GM19023 (cell line): ENCODE measurements around the gene MTOR.
A peak's percentile ranks its signal among the peaks of the same experiment; 100 is the strongest.
"Not testable (repeated sequence)": the region's sequence is repeated elsewhere in the genome, so short reads cannot be mapped to it uniquely, and the experiment has no call there.

Source experiments
- ATAC-seq: cut with Tn5 transposase; IDR thresholded peaks from one replicate; pipeline ENCODE4 v1.9.1; 2021; ENCODE audit warnings: mild to moderate bottlenecking, moderate library complexity; ENCODE audit not compliant: unreplicated experiment

MTOR gene

DNA sequence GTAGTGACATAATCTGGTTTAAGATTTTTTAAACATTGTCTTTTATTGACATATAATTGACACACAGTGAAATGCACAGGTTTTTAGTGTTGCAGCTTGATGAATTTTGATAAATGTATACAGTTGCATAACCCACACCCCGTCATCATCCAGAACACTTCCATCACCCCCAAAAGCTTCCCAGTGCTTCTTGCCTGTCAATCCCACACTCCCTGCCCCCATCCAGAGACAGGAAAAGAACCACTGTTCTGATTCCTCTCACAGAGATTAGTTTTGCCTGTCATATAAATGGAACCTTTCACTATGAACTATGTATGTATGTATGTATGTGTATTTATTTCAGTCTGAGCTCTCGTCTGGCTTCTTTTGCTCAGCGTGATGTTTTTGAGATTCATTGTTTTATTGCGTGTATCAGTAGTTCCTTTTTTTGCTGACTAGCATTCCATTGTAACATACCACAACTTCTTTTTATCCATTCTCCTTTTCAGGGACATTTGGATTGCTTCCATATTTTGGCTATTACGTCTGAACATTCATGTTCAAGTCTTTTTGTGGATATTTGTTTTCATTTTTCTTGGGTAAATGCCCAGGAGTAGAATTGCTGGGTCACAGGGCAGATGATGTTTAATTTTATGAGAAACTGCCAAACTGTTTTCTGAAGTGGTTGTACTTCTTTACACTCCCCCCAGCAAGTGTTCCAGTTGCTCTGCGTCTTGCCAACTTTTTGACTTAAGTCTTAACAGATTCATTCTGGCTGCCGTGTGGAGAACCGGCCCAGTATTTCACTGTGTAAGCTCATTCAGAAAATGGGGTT, 19.4 kb upstream of the MTOR start:
- ATAC-seq, result no peak

- ATAC-seq, result no peak
Measured at GRCh38 chr1:11280719-11281376, 18.5 kb upstream of the MTOR start.

GRCh38 chr1:11279630-11280029, 17.3 kb upstream of the MTOR start:
- ATAC-seq, result no peak

DNA sequence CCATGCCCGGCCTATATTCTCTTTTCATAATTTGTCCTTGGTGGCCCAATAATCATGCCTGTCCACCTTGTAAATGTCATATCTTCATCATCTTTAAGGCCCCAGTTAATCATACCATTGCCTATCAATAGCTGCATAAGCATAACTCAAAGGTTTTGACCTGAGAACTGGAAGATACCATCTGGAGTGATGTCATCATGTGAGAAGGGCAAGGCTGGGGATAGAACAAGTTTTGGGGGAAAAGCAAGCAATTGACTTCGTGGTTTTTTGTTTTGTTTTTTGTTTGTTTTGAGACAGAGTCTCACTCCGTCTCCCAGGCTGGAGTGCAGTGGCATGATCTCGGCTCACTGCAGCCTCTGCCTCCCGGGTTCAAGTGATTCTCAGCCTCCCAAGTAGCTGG, 16.8 kb upstream of the MTOR start:
- no peak for ATAC-seq

DNA sequence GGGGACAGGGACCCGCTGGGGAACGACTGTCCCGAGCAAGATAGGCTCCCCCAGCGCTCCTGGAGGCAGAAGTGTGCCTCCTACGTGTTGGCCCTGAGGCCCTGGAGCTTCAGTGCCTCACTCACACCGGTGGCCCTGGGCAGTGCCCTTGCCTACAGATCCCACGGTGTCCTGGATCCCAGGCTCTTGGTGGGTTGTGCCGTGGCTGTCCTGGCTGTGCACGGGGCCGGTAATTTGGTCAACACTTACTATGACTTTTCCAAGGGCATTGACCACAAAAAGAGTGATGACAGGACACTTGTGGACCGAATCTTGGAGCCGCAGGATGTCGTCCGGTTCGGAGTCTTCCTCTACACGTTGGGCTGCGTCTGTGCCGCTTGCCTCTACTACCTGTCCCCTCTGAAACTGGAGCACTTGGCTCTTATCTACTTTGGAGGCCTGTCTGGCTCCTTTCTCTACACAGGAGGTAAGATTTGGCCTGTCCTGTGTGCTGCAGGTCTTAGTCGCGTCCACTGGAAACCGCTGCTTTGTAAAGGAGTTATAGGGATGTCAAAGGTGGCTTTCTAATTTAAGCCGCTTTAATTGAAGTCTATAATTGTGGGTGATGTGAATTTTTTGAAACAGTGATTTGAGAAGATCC, 11.4 kb upstream of the MTOR start:
- no peak for ATAC-seq

DNA sequence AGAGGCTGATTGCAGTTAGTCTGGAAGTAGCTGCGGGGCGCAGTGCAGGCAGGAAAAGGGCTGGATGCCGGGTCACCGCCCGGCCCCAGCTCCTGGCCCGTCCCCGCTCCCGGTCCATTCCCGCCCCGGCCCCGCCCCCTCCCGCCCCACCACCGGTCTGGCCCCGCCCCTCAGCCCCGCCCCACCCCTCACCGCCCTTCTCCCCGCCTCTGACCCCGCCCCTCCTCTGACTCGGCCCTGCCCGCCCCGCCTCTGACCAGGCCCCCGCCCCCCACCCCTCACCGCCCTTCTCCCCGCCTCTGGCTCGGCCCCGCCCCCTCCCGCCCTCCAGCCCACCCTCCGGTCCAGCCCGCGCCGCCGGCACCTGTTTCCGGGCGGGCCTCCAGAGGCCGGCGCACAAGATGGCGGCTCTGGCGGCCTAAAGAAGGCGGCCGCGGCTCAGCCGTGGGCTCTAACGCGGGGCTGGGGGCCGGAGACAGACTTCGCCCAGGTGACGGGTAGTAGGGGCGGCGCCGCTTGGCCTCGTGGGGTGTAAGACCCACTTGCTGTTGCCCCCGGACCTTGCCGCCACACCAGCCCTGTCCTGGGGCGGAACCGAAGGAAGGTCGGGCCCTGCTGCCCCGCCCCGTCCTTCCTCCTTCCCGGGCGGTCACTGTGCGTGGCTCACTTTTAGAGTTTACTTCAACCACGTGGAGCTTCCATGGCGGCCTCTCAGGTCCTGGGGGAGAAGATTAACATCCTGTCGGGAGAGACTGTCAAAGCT, 10.7 kb upstream of the MTOR start, which contains the start of gene UBIAD1:
Gene UBIAD1, plus strand, starts transcription at position 367 of the 763 bp plus-strand sequence. Its CDS starts 334 bp downstream, at position 701.
- peak; percentile 87 for ATAC-seq

DNA sequence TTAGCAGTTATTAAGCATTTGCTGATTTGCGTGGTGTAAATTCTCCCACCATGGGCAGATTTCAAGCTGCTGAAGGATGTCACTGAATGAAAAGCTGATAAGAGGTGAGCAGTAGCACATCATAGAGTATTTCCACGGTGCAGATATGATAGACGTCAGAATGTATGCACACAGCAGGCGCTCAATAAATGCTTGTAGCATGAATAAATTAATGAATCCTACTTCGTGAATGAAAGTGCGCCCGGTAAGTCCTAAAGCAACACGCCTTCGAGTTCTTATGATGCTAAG, 10.1 kb upstream of the MTOR start:
- ATAC-seq, result no peak

DNA sequence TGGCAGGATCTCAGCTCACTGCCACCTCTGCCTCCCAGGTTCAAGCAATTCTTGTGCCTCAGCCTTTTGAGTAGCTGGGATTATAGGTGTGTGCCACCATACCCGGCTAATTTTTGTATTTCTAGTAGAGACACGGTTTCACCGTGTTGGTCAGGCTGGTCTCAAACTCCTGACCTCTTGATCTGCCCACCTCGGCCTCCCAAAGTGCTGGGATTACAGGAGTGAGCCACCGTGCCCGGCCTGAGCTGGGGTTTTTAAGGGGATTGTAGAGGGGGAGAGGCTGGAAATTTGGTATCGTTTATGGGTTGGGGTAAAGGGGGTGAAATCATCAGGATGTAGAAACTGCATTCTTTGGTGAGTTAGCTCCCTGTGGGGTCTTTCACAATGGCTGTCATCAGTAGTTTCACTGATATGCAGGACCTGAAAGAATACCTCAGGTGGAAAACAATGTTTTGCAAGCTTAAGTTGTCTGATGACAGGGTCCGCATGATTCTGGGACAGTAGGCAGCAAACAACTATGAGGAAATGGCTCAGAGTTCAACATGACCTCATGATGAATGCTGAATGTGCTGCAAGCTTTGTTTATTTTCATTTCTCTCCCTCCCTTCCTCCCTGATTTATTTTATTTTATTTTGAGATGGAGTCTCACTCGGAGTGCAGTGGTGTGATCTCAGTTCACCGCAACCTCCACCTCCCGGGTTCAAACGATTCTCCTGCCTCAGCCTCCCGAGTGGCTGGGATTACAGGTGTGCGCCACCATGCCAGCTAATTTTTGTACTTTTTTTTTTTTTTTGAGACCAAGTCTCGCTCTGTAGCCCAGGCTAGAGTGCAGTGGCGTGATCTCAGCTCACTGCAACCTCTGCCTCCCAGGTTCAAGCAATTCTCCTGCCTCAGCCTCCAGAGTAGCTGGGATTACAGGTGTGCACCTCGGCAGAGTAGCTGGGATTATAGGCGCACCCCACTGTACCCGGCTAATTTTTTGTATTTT, 5.3 kb upstream of the MTOR start:
- ATAC-seq, result not testable (repeated sequence)

GRCh38 chr1:11266268-11267074, 4.1 kb upstream of the MTOR start:
- no peak for ATAC-seq

DNA sequence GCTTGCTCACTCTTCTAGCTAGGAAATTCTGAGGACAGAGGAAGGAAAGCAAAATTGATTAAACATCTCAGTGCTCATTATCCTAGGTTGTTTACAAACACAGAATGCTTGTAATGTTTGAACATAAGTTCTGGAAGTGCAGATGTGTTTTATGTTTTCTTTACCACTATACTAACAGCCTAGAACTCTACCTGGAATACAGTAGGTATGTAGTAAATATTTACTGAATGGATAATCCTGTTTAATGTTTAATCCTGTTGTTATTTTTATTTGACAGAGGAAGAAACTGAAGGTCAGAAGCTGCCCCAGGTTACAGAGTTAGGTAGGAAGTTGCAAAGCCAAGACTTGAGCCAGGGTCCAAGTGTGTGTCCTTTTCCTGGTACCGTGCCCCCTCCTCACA, 6.1 kb downstream of the MTOR start:
- ATAC-seq, result no peak

- no peak for ATAC-seq
Measured at GRCh38 chr1:11253226-11253625, 9.1 kb downstream of the MTOR start.

GRCh38 chr1:11252538-11252937, 9.8 kb downstream of the MTOR start:
- ATAC-seq, result no peak

DNA sequence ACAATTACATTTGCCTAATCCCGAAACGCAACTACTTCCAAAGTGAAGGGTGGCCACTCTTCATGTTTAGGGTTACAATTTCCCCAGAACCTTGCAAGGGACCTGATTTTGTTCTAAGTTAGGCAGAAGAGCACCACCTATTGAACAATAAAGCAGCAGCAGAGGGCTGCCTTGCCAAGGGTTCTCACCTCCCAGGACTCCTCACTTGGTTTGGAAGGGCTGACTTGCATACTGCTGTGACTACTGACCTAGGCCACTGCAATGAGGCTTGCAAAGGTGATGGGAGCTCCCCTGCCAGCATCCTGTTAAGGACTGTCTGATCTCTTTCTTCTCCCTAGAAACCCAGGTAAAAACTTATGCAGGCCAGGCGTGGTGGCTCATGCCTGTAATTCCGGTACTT, 14.2 kb downstream of the MTOR start:
- no peak for ATAC-seq

DNA sequence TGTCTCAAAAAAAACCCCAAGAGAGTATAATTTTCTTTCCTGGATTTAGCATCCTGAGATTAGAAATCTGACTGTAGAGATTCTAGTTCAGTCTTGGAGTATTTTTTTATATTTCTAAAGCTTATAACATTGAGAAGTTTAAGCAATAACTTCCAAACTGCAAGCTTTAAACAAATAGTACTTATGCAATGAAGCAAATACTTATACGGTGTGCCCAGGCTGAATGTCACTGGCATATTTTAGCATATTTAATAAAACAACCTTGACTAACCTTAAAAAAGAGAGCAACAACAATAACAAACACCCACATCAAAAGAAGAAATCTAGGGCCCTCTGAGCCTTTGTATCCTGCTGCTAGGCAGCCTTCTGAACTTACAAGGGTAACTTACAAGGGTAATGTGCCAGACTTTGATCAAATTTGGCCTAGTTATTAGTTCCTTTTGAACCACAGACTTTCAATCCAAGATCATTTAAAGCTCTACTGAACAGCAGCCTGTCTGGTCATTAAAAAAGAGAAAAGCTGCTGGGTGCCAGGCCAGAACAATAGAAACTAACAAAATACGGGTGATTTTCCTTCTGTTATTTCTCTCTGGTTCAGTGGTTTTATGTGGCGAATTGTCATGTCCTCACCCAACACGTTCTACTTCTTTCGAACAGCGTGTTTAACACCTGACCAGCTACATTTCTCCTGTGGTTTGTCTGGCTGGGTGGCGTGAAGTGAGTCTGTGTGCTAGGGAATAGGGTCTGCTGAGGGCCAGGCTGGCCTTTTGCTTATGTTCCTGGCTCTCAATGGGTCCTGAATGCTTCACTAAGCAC, 16.2 kb downstream of the MTOR start:
- no peak for ATAC-seq

DNA sequence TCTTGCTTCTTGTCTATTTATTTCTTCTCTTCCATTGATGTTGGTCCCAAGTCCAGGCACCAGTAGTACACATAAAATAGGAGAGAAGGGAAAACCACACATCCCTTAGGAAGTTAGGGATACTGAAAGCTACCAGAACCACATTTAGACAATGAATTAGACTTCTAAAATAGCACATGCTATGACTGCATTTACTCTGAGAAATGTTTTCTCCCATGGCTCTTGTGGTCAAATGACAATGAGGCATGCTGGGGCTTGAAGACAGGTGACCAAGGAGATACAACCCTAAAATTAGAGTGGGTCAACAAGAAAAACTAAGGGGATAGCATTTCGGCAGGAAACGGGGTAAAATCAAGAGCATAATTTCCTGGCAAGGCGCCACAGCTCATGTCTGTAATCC, 17.1 kb downstream of the MTOR start:
- no peak for ATAC-seq

GRCh38 chr1:11238311-11238710, 24.0 kb downstream of the MTOR start:
- ATAC-seq, result no peak

DNA sequence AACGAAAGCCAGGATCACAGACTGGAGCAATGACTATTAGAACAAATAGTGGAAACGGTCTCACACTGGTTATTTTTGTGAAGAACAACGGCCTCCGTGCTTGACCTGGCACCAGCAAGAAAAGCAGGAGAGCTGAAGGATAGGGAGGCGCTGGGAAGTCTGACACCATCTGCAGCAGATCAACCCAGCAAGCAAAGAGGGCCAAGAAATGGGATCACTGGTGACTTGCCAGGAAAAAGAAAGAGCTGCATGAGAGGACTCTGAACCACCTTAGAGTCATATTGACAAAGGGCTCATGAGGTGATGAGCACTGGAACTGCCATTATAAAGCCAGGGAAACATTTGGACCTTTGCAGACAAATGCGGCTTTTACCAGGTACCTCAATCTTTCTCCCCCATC, 25.0 kb downstream of the MTOR start:
- no peak for ATAC-seq

DNA sequence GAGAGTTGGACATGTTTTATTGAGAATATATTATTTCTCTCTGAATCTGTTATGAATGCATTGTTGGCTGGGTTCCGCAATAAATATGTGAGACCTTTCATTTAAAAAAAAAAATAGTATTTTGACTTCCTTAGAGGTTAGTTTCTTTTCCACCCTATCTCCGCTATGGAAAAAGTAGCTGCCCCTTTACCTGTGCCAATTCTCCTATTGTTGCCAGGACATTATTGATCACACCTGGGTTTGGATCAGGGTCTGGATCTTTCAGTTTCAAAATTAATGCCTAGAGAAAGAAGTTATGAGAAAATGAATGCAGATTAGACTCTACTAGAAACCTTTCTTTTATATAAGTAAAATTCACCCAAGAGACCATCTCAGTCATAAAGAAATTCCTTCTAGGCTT, 29.1 kb downstream of the MTOR start:
- no peak for ATAC-seq

GRCh38 chr1:11229203-11229602, 33.1 kb downstream of the MTOR start:
- ATAC-seq, result no peak
